Fibroblast of peridontal ligament (primary cell): ENCODE results near the gene ZNF749.

ENCODE experiments used
- DNase-seq: peaks from one replicate; pipeline ENCODE4 v3.0.0-alpha.2; 2010; ENCODE audit errors: extremely low read depth

ZNF749 gene

DNA sequence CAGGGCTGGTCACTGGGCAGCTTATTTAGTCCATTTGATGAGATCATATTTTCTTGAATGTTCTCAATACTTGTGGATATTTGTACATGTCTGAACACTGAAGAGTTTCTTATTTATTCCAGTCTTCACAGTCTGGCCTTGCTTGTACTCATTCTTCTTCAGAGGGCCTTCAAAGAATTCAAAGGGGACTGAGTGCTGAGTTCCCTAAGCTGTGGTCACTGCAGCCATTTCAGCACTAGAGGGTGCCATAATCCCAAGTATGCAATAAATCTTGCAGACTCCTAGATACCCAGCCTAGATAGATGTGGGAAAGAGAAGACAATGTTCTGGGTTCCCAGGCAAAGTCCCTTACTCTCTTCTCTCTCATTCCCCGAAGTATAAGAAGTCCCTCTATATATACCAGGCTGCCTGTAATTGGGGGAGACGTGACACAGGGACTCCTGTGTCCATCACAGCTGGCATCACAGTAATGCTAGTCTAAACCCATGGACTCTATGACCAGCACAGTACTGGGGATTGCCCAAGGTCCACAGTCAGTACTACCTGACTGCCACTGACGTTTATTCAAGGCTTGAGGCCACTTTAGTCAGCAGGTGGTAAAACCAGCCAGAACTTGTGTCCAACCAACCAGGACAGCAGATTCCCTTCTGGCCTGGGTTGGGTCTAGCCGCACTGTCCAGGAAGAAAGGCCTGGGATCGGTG is 30.7 kb downstream of the ZNF749 start:
- DNase-seq = peak; percentile 29

- DNase-seq = no peak
Observed at GRCh38 chr19:57466489-57466888, 31.4 kb downstream of the ZNF749 start.

DNA sequence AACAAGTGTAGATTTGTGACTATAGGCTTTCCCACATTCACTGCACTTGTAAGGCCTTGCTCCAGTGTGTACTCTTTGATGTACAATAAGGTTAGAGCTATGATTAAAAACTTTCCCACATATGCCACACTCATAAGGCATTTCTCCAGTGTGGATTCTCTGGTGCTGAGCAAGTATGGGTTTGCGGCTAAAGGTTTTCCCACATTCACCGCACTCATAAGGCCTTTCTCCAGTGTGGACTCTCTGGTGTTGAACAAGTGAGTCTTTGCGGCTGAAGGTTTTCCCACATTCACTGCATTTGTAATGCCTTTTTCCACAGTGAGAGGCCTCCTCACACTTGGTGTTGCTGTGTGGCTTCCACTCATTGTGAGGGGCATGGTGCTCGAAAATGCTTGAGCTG is 38.5 kb downstream of the ZNF749 start:
- DNase-seq = no peak

DNA sequence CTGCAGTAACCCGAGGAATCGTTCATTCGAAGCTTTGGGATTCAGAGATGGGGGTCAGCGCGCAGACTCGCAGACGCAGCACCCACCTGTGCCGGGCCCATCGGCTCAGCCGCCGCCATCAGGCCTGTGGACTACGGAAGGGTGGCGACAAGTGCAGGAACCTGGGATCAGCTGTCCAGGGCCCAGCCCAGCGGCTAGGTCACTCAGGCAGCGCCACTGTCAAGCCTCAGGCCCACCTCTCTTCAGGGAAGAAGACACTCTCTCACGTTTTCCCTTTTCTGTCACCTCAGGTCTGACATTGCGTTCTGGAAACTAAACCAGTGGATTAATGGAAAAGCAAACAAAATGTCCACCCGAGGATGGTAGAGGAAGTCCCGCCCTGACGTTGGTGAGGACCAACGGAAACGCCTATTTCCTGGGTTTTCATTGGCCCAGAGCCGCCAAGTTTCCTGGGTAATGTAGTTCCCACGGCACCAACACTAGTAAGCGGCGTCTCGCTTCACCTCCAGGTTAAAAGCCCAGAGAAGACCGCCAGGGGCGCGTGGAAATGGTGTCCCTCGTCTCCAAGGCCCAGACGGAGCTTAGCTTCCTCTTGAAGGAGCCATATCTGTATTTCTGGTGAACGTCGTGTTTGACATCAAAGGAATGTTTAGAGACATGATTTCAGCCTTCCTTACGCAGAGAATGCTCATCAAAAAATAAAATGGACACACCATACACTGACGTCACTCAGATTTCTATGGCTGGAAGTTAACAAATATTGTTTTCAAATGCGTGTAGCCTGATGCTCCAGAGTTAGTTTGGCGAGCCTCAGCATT is 42.3 kb downstream of the ZNF749 start, which contains the start of gene ZNF772:
ZNF772 (minus strand) TSS at position 376 of the 818 bp plus-strand sequence; CDS start at position 119, 257 bp downstream.
- peak; percentile 94 for DNase-seq

DNA sequence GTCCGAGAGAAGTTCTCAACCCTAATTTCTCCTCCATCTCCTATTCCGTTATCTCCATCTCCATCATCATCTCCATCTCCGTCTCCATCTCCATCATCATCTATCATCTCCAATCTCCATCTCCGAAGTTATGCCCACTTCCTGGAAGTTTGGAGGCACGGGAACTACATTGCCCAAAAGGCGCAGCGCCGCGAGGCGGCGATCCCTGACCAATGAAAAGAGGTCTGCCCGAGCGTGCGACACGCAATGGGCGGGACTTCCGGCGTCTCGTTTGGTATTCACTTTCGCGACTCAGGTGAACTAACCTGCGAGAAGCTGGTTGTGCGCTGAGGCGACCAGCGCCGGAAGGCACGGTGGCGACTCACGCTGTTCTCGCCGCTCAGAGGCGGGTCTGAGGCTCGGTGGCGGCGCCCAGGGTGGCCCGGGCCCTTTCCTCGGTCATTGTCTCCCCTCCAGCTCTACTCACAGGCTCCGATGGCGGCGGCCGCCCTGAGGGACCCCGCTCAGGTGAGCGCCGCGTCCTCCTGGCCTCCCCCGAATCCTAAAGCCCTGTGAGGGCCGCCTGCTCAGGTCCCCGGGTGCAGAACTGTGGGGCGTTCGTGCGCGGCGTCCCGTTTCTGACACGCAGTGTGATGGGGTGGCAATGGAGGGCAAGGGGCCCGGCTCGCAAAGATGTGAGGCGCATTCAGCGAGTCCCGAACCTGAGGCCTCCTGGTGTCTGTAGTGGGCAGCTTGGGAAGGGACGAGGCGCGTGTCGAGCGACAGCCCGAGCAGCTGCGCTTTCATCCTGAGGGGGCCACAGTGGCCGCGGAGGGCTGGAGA is 52.6 kb downstream of the ZNF749 start, which contains the start of gene ZNF419:
ZNF419 (plus strand) TSS at position 274 of the 822 bp plus-strand sequence; CDS start at position 475, 201 bp downstream.
- DNase-seq = peak; percentile 82

DNA sequence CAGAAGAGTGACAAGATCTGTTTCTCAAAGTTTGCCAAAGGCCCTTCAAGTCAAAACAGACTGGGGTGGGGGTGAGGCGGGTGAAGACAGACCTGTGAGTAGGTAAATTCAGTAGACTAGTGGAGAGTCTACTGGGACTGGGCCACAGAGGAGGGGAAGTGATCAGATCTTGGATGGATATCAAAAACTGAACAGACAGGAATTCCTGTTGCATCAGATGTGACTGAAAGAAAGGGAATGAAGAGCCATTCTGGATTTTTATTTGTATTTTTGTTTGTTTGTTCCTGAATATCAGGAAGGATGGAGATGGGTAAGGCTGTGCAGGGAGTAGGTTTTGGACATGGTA is 53.1 kb downstream of the ZNF749 start:
- DNase-seq = peak; percentile 48
